GM18909 (cell line): ENCODE measurements around the gene HAUS5.
A peak's percentile ranks its signal among the peaks of the same experiment; 100 is the strongest.
"Not testable (repeated sequence)": the region's sequence is repeated elsewhere in the genome, so short reads cannot be mapped to it uniquely, and the experiment has no call there.

ENCODE experiments used
- ATAC-seq: cut with Tn5 transposase; IDR thresholded peaks from one replicate; pipeline ENCODE4 v1.9.1; 2021; ENCODE audit warnings: mild to moderate bottlenecking; ENCODE audit not compliant: unreplicated experiment, poor library complexity

Gene HAUS5

GRCh38 chr19:35642312-35642711 lies 29.8 kb downstream of the HAUS5 start:
- no peak for ATAC-seq

GRCh38 chr19:35642798-35643254 lies 30.3 kb downstream of the HAUS5 start:
- no peak for ATAC-seq

- ATAC-seq = peak; percentile 42
Observed at GRCh38 chr19:35643255-35644205, 31.0 kb downstream of the HAUS5 start.

GRCh38 chr19:35644206-35644986 lies 31.9 kb downstream of the HAUS5 start:
- peak; percentile 71 for ATAC-seq

- no peak for ATAC-seq
Observed at GRCh38 chr19:35644987-35645679, 32.6 kb downstream of the HAUS5 start.

GRCh38 chr19:35645680-35646511 lies 33.4 kb downstream of the HAUS5 start:
- no peak for ATAC-seq

GRCh38 chr19:35648017-35648961 lies 35.8 kb downstream of the HAUS5 start, which contains the start of gene COX6B1:
Gene COX6B1 (plus strand): TSS chr19:35648323. CDS start chr19:35651244, 2,921 bp downstream.
- peak; percentile 60 for ATAC-seq

- ATAC-seq = no peak
Observed at GRCh38 chr19:35650581-35650980, 38.0 kb downstream of the HAUS5 start.

GRCh38 chr19:35654828-35655227 lies 42.3 kb downstream of the HAUS5 start:
- not testable (repeated sequence) for ATAC-seq

- no peak for ATAC-seq
Observed at GRCh38 chr19:35655600-35655999, 43.1 kb downstream of the HAUS5 start.

GRCh38 chr19:35656700-35657099 lies 44.2 kb downstream of the HAUS5 start:
- no peak for ATAC-seq

GRCh38 chr19:35657904-35658700 lies 45.6 kb downstream of the HAUS5 start:
- ATAC-seq = no peak

- no peak for ATAC-seq
Observed at GRCh38 chr19:35661995-35662340, 49.4 kb downstream of the HAUS5 start.

- ATAC-seq = no peak
Observed at GRCh38 chr19:35663981-35664380, 51.4 kb downstream of the HAUS5 start.

GRCh38 chr19:35665157-35665556 lies 52.6 kb downstream of the HAUS5 start:
- no peak for ATAC-seq

- ATAC-seq = no peak
Observed at GRCh38 chr19:35665604-35666003, 53.1 kb downstream of the HAUS5 start.

- ATAC-seq = no peak
Observed at GRCh38 chr19:35666251-35666913, 53.8 kb downstream of the HAUS5 start, which contains the start of gene UPK1A. Gene UPK1A (plus strand): TSS chr19:35666517. CDS start chr19:35666813, 296 bp downstream.
